GM12878 (cell line): ENCODE data around the gene SLC25A28. TPM values are rescaled to one million over a fixed set of nuclear protein-coding genes. Genes with fewer than 3 reads are reported as not detected.

Experiments
- ATAC-seq: fragments of 200-7000 bp; cut with Tn5 transposase; 3 replicates; pipeline ENCODE4 v1.9.1; 2020; ENCODE audit warnings: mild to moderate bottlenecking, moderate library complexity
- BruUV-seq: library from RNA; stranded (reverse); fragments of 400-500 nt; replicated peaks from 2 replicates; lab custom pipeline; 2021; lab: Mats Ljungman, UMichigan
- CTCF ChIA-PET: fragments of 300-600 bp; sonication (Branson Sonifier 250); formaldehyde crosslinking; extraction: SDS; loops from one replicate; lab custom pipeline; 2021; ENCODE audit warnings: inconsistent platforms; lab: Yijun Ruan, JAX
- POLR2A ChIA-PET: fragments of 350-600 bp; formaldehyde crosslinking; extraction: SDS; loops from one replicate; lab custom pipeline; 2021; ENCODE audit warnings: inconsistent platforms; lab: Charles Lee
- RAD21 ChIA-PET: fragments of 300-600 bp; sonication (Branson Sonifier 250); formaldehyde crosslinking; loops from one replicate; lab custom pipeline; 2023; ENCODE audit warnings: antibody characterized with exemption; ENCODE audit not compliant: unreplicated experiment; lab: Charles Lee
- SMC1A ChIA-PET: fragments of 300-600 bp; sonication (Branson Sonifier 250); formaldehyde crosslinking; loops from one replicate; lab custom pipeline; 2023; ENCODE audit not compliant: unreplicated experiment, uncharacterized antibody; lab: Charles Lee
- DNase-seq: peaks from one replicate; pipeline ENCODE4 v3.0.0-alpha.2; 2011; ENCODE audit warnings: low read depth, low spot score
- FAIRE-seq: peaks from 3 replicates; lab custom pipeline; 2011; peaks lifted over from hg19 to GRCh38; lab: Jason Lieb, UNC
- H2AFZ ChIP-seq: 2 replicates; pipeline ENCODE4 v1.6.0; 2011; ENCODE audit warnings: low read depth, low read length, control low read depth; ENCODE audit not compliant: control insufficient read depth
- H3K27ac ChIP-seq: 2 replicates; pipeline ENCODE4 v1.5.1; 2011; ENCODE audit warnings: control low read depth; ENCODE audit not compliant: control insufficient read depth, insufficient read depth
- H3K27me3 ChIP-seq, 2 experiments: replicated peaks in 1 of 2; 2 replicates each; pipeline versions ENCODE4 v1.6.0 to v1.6.1; 2011; ENCODE audit warnings: low read length in 1 of 2; ENCODE audit not compliant: control insufficient read depth in 2 of 2, insufficient read depth in 2 of 2
- H3K36me3 ChIP-seq, 2 experiments: 2 replicates each; pipeline ENCODE4 v1.5.1; 2011; ENCODE audit warnings: low read length in 1 of 2; ENCODE audit not compliant: control insufficient read depth in 2 of 2, insufficient read depth in 2 of 2
- H3K4me1 ChIP-seq: 2 replicates; pipeline ENCODE4 v1.6.1; 2011; ENCODE audit warnings: mild to moderate bottlenecking, low read length, moderate library complexity, mixed read lengths; ENCODE audit not compliant: control insufficient read depth, insufficient read depth
- H3K4me2 ChIP-seq: 2 replicates; pipeline ENCODE4 v1.6.0; 2011; ENCODE audit warnings: control low read depth; ENCODE audit not compliant: control insufficient read depth, insufficient read depth
- H3K4me3 ChIP-seq: fragments of 200-600 bp; sonication (generic); 2 replicates; pipeline ENCODE4 v1.5.1; 2016
- H3K79me2 ChIP-seq: 2 replicates; pipeline ENCODE4 v1.6.0; 2011; ENCODE audit warnings: low read length; ENCODE audit not compliant: control insufficient read depth, insufficient read depth
- H3K9ac ChIP-seq: 2 replicates; pipeline ENCODE4 v1.8.0; 2011; ENCODE audit warnings: low read length, control low read depth, mixed read lengths; ENCODE audit not compliant: control insufficient read depth, insufficient read depth
- H3K9me3 ChIP-seq: replicated peaks from 3 replicates; pipeline ENCODE4 v1.5.1; 2011; ENCODE audit warnings: mild to moderate bottlenecking, low read length; ENCODE audit not compliant: control insufficient read depth, insufficient read depth
- H4K20me1 ChIP-seq: 2 replicates; pipeline ENCODE4 v1.6.0; 2011; ENCODE audit not compliant: control insufficient read depth, insufficient read depth
- E4F1 ChIP-seq: fragments of 450-650 bp; IDR thresholded peaks from 2 replicates; pipeline ENCODE4 v1.6.1; 2018; ENCODE audit warnings: borderline replicate concordance, mild to moderate bottlenecking; ENCODE audit not compliant: partially characterized antibody
- ELK1 ChIP-seq: IDR thresholded peaks from 2 replicates; pipeline ENCODE4 v1.6.1; 2012; ENCODE audit warnings: low read depth, low read length, improper control_type of control experiment
- IRF4 ChIP-seq: IDR thresholded peaks from 2 replicates; pipeline ENCODE4 v1.6.1; 2011; ENCODE audit warnings: low read depth, low read length
- KAT2A ChIP-seq: conservative IDR thresholded peaks from 2 replicates; pipeline ENCODE4 v1.6.1; 2011; ENCODE audit warnings: low read depth, low read length; ENCODE audit not compliant: control insufficient read depth
- POLR2AphosphoS2 ChIP-seq: IDR thresholded peaks from 2 replicates; pipeline ENCODE4 v1.6.1; 2011; ENCODE audit warnings: low read depth, mild to moderate bottlenecking, low read length, improper control_type of control experiment, moderate library complexity
- RAD21 ChIP-seq: IDR thresholded peaks from 2 replicates; pipeline ENCODE4 v1.6.1; 2011; ENCODE audit warnings: mild to moderate bottlenecking, low read depth, low read length, moderate library complexity; ENCODE audit not compliant: insufficient read depth
- SUZ12 ChIP-seq: fragments of 200-600 bp; sonication (generic); IDR thresholded peaks from one replicate; pipeline ENCODE4 v1.6.1; 2018; ENCODE audit warnings: antibody characterized with exemption, mild to moderate bottlenecking; ENCODE audit not compliant: unreplicated experiment
- YY1 ChIP-seq: IDR thresholded peaks from 2 replicates; pipeline ENCODE4 v1.6.1; 2011; ENCODE audit warnings: low read depth, mild to moderate bottlenecking, low read length
- ZNF207 ChIP-seq: fragments of 450-650 bp; IDR thresholded peaks from 2 replicates; pipeline ENCODE4 v1.6.1; 2014; ENCODE audit warnings: antibody characterized with exemption, mild to moderate bottlenecking, borderline replicate concordance
- ZNF274 ChIP-seq: IDR thresholded peaks from one replicate; pipeline ENCODE4 v1.8.0; 2011; ENCODE audit not compliant: insufficient read length, insufficient read depth
- WGBS: methylation state at CpG from one replicate; pipeline ENCODE4 v1.1.6; 2016; ENCODE audit warnings: low lambda C conversion rate; ENCODE audit not compliant: insufficient replicate concordance, insufficient coverage; ENCODE audit errors: missing lambda C conversion rate; 5-methylcytosine and 5-hydroxymethylcytosine counted together
- in situ Hi-C: fragments of 300-500 bp; cut with MboI; formaldehyde crosslinking; loops from 9 replicates; pipeline ENCODE4 v1.14.3; 2018; ENCODE audit warnings: mixed read lengths
- intact Hi-C: fragments of 100-400 bp; cut with micrococcal nuclease; formaldehyde crosslinking; loops from one replicate; pipeline ENCODE4 v1.14.2; 2022; ENCODE audit not compliant: unreplicated experiment
- polyA plus RNA-seq, 11 experiments: library from polyadenylated mRNA; depleted of rRNA in 4 of 11; unstranded in 6 of 11; stranded (reverse) in 5 of 11; fragments of >200 nt; fragmentation: Nextera tagmentation in 4 of 11; fragmentation: Illumina TruSeq in 1 of 11; extraction: Ambion mirVana in 4 of 11; extraction: Trizol in 1 of 11; gene quantifications; 1 replicate in 1 of 11; 2 replicates in 10 of 11; pipeline versions ENCODE4 v1.2.1 to v1.2.3, GENCODE V29; 2011 to 2016; ENCODE audit warnings: inconsistent platforms in 2 of 11, missing spikeins in 2 of 11, low read depth in 1 of 11
- total RNA-seq, 4 experiments: library from RNA; depleted of rRNA in 3 of 4; stranded (reverse); fragments of >200 nt in 3 of 4; fragmentation: Illumina TruSeq in 1 of 4; extraction: Trizol in 1 of 4; gene quantifications; 2 replicates each; pipeline versions ENCODE4 v1.2.1 to v1.2.3, GENCODE V29; 2013 to 2021

Gene SLC25A28
- total and polyA plus RNA-seq, 10 of the 15 experiments (the other 5 are each of a cell fraction or from before 2014, with no cell fraction given), result 7.5 to 47.8 (median 24.9) TPM

- no peak overlapping the region for H2AFZ ChIP-seq
- H3K27ac ChIP-seq, result no peak overlapping the region
- no peaks in the 10 kb centered on the region for H3K36me3 ChIP-seq
- peaks cover 0 to 3% of the 10 kb centered on the region in 2 experiments; a peak in 2 of 4 replicates for H3K27me3 ChIP-seq
- intact Hi-C loops, result no loop called here
- no peak overlapping the region for H3K4me2 ChIP-seq
- H3K9me3 ChIP-seq, result no peaks in the 10 kb centered on the region
- BruUV-seq, result no TSS peak
- TF ChIP-seq E4F1, result no peak
- no peak for TF ChIP-seq YY1
- no peak for TF ChIP-seq POLR2AphosphoS2
- TF ChIP-seq SUZ12, result no peak
- H4K20me1 ChIP-seq, result no peaks in the 10 kb centered on the region
- ATAC-seq (no peak), FAIRE-seq (no peak), DNase-seq (no peak)
- ChIA-PET POLR2A (interaction anchor here (0.8 kb wide), 1 partner anchor 194 kb away, joined by 3 read pairs; no protein-coding TSS in a partner anchor), RAD21 (no interaction called here), CTCF (interaction anchor here (0.8 kb wide), 1 partner anchor 24 kb away, joined by 3 read pairs; no protein-coding TSS in a partner anchor), SMC1A (interaction anchor here (0.7 kb wide), 1 partner anchor 34 kb away, joined by 3 read pairs; no protein-coding TSS in a partner anchor)
- no peak overlapping the region for H3K9ac ChIP-seq
- H3K79me2 ChIP-seq, result no peaks in the 10 kb centered on the region
- no peaks in the 10 kb centered on the region for H3K4me1 ChIP-seq
- 23% methylated on average over 1 of the region's 1 CpG for WGBS
- no peak overlapping the region for H3K4me3 ChIP-seq
- in situ Hi-C loops, result no loop called here
Measured at GRCh38 chr10:99571816-99572215, 48.4 kb downstream of the SLC25A28 start.

GRCh38 chr10:99569961-99570360 is 50.3 kb downstream of the SLC25A28 start:
- in situ Hi-C loops (no loop called here), intact Hi-C loops (no loop called here)
- H3K79me2 ChIP-seq, result no peaks in the 10 kb centered on the region
- SMC1A ChIA-PET, result no interaction called here
- POLR2A ChIA-PET, result no interaction called here
- FAIRE-seq (no peak), ATAC-seq (no peak), DNase-seq (no peak)
- H3K9me3 ChIP-seq, result no peaks in the 10 kb centered on the region
- no peaks in the 10 kb centered on the region for H3K4me1 ChIP-seq
- H2AFZ ChIP-seq, result no peak overlapping the region
- H3K27ac ChIP-seq, result no peak overlapping the region
- H3K9ac ChIP-seq, result no peak overlapping the region
- BruUV-seq, result no TSS peak
- TF ChIP-seq IRF4 (no peak), ZNF274 (no peak), ELK1 (no peak), KAT2A (no peak), ZNF207 (no peak), RAD21 (no peak)
- RAD21 ChIA-PET, result no interaction called here
- H3K4me2 ChIP-seq, result no peak overlapping the region
- H3K36me3 ChIP-seq, result no peaks in the 10 kb centered on the region
- CTCF ChIA-PET, result interaction anchor here (0.8 kb wide), 1 partner anchor 11 kb away, joined by 3 read pairs; no protein-coding TSS in a partner anchor
- H4K20me1 ChIP-seq, result no peaks in the 10 kb centered on the region
- H3K4me3 ChIP-seq, result no peak overlapping the region
- H3K27me3 ChIP-seq, result peaks cover 0 to 3% of the 10 kb centered on the region in 2 experiments; a peak in 2 of 4 replicates
